Uterus (tissue), 2 donors: ENCODE measurements around the gene MMP12.

ENCODE experiments used
- CTCF ChIP-seq, 4 experiments: fragments of 200-600 bp in 2 of 4; fragments of 450-650 bp in 2 of 4; sonication (generic) in 2 of 4; IDR thresholded peaks; one replicate each; pipeline ENCODE4 v1.5.1; 2016 to 2019; ENCODE audit warnings: antibody characterized with exemption in 4 of 4, mild to moderate bottlenecking in 2 of 4, moderate library complexity in 1 of 4
- POLR2A ChIP-seq, 2 donors: fragments of 450-650 bp; IDR thresholded peaks; one replicate each; pipeline ENCODE4 v1.6.1; 2016; ENCODE audit warnings: antibody characterized with exemption in 2 of 2, mild to moderate bottlenecking in 1 of 2, moderate library complexity in 1 of 2

- TF ChIP-seq CTCF (IDR thresholded peaks at IDR 0.05): no peak
- TF ChIP-seq POLR2A (IDR thresholded peaks at IDR 0.05): no peak
These were observed 34.8 kb downstream of the MMP12 start for GRCh38 chr11:102840018-102840417.
